Germinal center (tissue), 1 donor: ENCODE results near the gene WWOX.

Experiments used
- DNase-seq: peaks from one replicate; pipeline ENCODE4 v3.0.0; 2012; ENCODE audit warnings: mixed read lengths, low spot score

The WWOX gene

GRCh38 chr16:78275420-78275819 lies 176.0 kb downstream of the WWOX start:
- no peak for DNase-seq

- no peak for DNase-seq
Measured at GRCh38 chr16:78277321-78278055, 178.0 kb downstream of the WWOX start.

- no peak for DNase-seq
Measured at GRCh38 chr16:78278056-78278450, 178.6 kb downstream of the WWOX start.

- no peak for DNase-seq
Measured at GRCh38 chr16:78281115-78281514, 181.7 kb downstream of the WWOX start.

GRCh38 chr16:78283548-78284251 lies 184.2 kb downstream of the WWOX start:
- no peak for DNase-seq

- no peak for DNase-seq
Measured at GRCh38 chr16:78284326-78284725, 184.9 kb downstream of the WWOX start.

- DNase-seq: no peak
Measured at GRCh38 chr16:78284957-78285434, 185.5 kb downstream of the WWOX start.

- no peak for DNase-seq
Measured at GRCh38 chr16:78285437-78285922, 186.0 kb downstream of the WWOX start.

GRCh38 chr16:78286065-78286464 lies 186.6 kb downstream of the WWOX start:
- no peak for DNase-seq

- no peak for DNase-seq
Measured at GRCh38 chr16:78288888-78289287, 189.4 kb downstream of the WWOX start.

- no peak for DNase-seq
Measured at GRCh38 chr16:78289373-78289772, 189.9 kb downstream of the WWOX start.

- no peak for DNase-seq
Measured at GRCh38 chr16:78289844-78290277, 190.4 kb downstream of the WWOX start.

GRCh38 chr16:78290395-78290794 lies 190.9 kb downstream of the WWOX start:
- no peak for DNase-seq

GRCh38 chr16:78290872-78291591 lies 191.6 kb downstream of the WWOX start:
- DNase-seq: no peak

GRCh38 chr16:78291604-78292003 lies 192.2 kb downstream of the WWOX start:
- DNase-seq: no peak

GRCh38 chr16:78292086-78292843 lies 192.8 kb downstream of the WWOX start:
- no peak for DNase-seq

- no peak for DNase-seq
Measured at GRCh38 chr16:78292844-78293380, 193.5 kb downstream of the WWOX start.

GRCh38 chr16:78294538-78295225 lies 195.2 kb downstream of the WWOX start:
- DNase-seq: no peak

- DNase-seq: no peak
Measured at GRCh38 chr16:78297066-78297666, 197.7 kb downstream of the WWOX start.

GRCh38 chr16:78298986-78299385 lies 199.5 kb downstream of the WWOX start:
- DNase-seq: no peak

- DNase-seq: no peak
Measured at GRCh38 chr16:78300469-78300868, 201.0 kb downstream of the WWOX start.
